Measurements from ENCODE around the gene B3GNT5. TPM values are rescaled to one million over a fixed set of nuclear protein-coding genes. Genes with fewer than 3 reads are reported as not detected.

The B3GNT5 gene
- total and polyA plus RNA-seq, 2 of the 8 experiments (the other 6 are each of a cell fraction or from before 2014, with no cell fraction given) = 2.4 to 9.7 TPM

- TF ChIP-seq CHD2 (IDR thresholded peaks at IDR 0.05; ENCODE audit: low read length) (no peak), SIRT6 (IDR thresholded peaks at IDR 0.05; ENCODE audit: low read length) (no peak), RBBP5 (IDR thresholded peaks at IDR 0.05; ENCODE audit: borderline replicate concordance, low read depth, low read length) (no peak), SUZ12 (IDR thresholded peaks at IDR 0.05; ENCODE audit: low read length) (no peak), TBP (IDR thresholded peaks at IDR 0.05; ENCODE audit: low read depth, low read length) (no peak)
Measured at GRCh38 chr3:183287301-183287971, 34.4 kb downstream of the B3GNT5 start (continued).

Data from H1 (cell line).